IPS-15b (cell line): Measurements from ENCODE around the gene TFF1.

Experiments used
- H3K27me3 ChIP-seq: one replicate; pipeline ENCODE4 v1.6.1; 2013; ENCODE audit warnings: low read length; ENCODE audit not compliant: control insufficient read depth, insufficient read depth
- H3K36me3 ChIP-seq: one replicate; pipeline ENCODE4 v1.6.1; 2013; ENCODE audit warnings: low read length; ENCODE audit not compliant: control insufficient read depth, insufficient read depth
- H3K4me1 ChIP-seq: one replicate; pipeline ENCODE4 v1.6.1; 2013; ENCODE audit warnings: mild to moderate bottlenecking, low read length; ENCODE audit not compliant: control insufficient read depth, insufficient read depth
- H3K4me3 ChIP-seq: one replicate; pipeline ENCODE4 v1.5.1; 2013; ENCODE audit warnings: low read depth, low read length
- H3K9ac ChIP-seq: one replicate; pipeline ENCODE4 v1.6.1; 2013; ENCODE audit warnings: low read depth, mild to moderate bottlenecking, low read length
- H3K9me3 ChIP-seq: one replicate; pipeline ENCODE4 v1.6.1; 2013; ENCODE audit warnings: mild to moderate bottlenecking, low read length; ENCODE audit not compliant: control insufficient read depth, insufficient read depth

TFF1 gene

GRCh38 chr21:42367367-42368165 lies 1.2 kb upstream of the TFF1 start:
- H3K9ac ChIP-seq, result no peak overlapping the region
- H3K4me3 ChIP-seq, result no peak overlapping the region
- no peaks in the 10 kb centered on the region for H3K27me3 ChIP-seq
- no peaks in the 10 kb centered on the region for H3K9me3 ChIP-seq
- no peaks in the 10 kb centered on the region for H3K4me1 ChIP-seq
- H3K36me3 ChIP-seq, result no peaks in the 10 kb centered on the region

- H3K27me3 ChIP-seq, result no peaks in the 10 kb centered on the region
- H3K4me1 ChIP-seq, result no peaks in the 10 kb centered on the region
- H3K9ac ChIP-seq, result no peak overlapping the region
- no peaks in the 10 kb centered on the region for H3K36me3 ChIP-seq
- H3K9me3 ChIP-seq, result no peaks in the 10 kb centered on the region
- H3K4me3 ChIP-seq, result no peak overlapping the region
These were observed 565 bp downstream of the TFF1 start for GRCh38 chr21:42365770-42366169.

GRCh38 chr21:42364304-42364865 lies 1.9 kb downstream of the TFF1 start:
- Histone ChIP-seq H3K9ac (no peak overlapping the region), H3K4me3 (no peak overlapping the region), H3K4me1 (no peaks in the 10 kb centered on the region), H3K27me3 (no peaks in the 10 kb centered on the region), H3K36me3 (no peaks in the 10 kb centered on the region), H3K9me3 (peaks cover 3% of the 10 kb centered on the region)

- no peak overlapping the region for H3K9ac ChIP-seq
- no peaks in the 10 kb centered on the region for H3K27me3 ChIP-seq
- H3K4me3 ChIP-seq, result no peak overlapping the region
- no peaks in the 10 kb centered on the region for H3K4me1 ChIP-seq
- H3K9me3 ChIP-seq, result peaks cover 3% of the 10 kb centered on the region
- no peaks in the 10 kb centered on the region for H3K36me3 ChIP-seq
These were observed 3.0 kb downstream of the TFF1 start for GRCh38 chr21:42363312-42363711.

- Histone ChIP-seq H3K4me1 (no peaks in the 10 kb centered on the region), H3K36me3 (no peaks in the 10 kb centered on the region), H3K4me3 (no peak overlapping the region), H3K9ac (no peak overlapping the region), H3K9me3 (peaks cover 3% of the 10 kb centered on the region), H3K27me3 (no peaks in the 10 kb centered on the region)
These were observed 3.6 kb downstream of the TFF1 start for GRCh38 chr21:42362700-42363099.

- Histone ChIP-seq H3K9me3 (peaks cover 3% of the 10 kb centered on the region), H3K4me3 (no peak overlapping the region), H3K36me3 (no peaks in the 10 kb centered on the region), H3K27me3 (no peaks in the 10 kb centered on the region), H3K4me1 (no peaks in the 10 kb centered on the region), H3K9ac (no peak overlapping the region)
These were observed 4.1 kb downstream of the TFF1 start for GRCh38 chr21:42362198-42362597.

GRCh38 chr21:42361286-42361685 lies 5.0 kb downstream of the TFF1 start:
- Histone ChIP-seq H3K9me3 (peaks cover 3% of the 10 kb centered on the region), H3K27me3 (no peaks in the 10 kb centered on the region), H3K4me1 (no peaks in the 10 kb centered on the region), H3K9ac (no peak overlapping the region), H3K36me3 (no peaks in the 10 kb centered on the region), H3K4me3 (no peak overlapping the region)

- H3K27me3 ChIP-seq, result no peaks in the 10 kb centered on the region
- no peak overlapping the region for H3K9ac ChIP-seq
- peaks cover 3% of the 10 kb centered on the region for H3K9me3 ChIP-seq
- no peaks in the 10 kb centered on the region for H3K36me3 ChIP-seq
- H3K4me1 ChIP-seq, result no peaks in the 10 kb centered on the region
- H3K4me3 ChIP-seq, result no peak overlapping the region
These were observed 6.0 kb downstream of the TFF1 start for GRCh38 chr21:42360317-42360716.

- peaks cover 3% of the 10 kb centered on the region for H3K9me3 ChIP-seq
- no peak overlapping the region for H3K4me3 ChIP-seq
- H3K36me3 ChIP-seq, result no peaks in the 10 kb centered on the region
- H3K27me3 ChIP-seq, result no peaks in the 10 kb centered on the region
- no peak overlapping the region for H3K9ac ChIP-seq
- H3K4me1 ChIP-seq, result no peaks in the 10 kb centered on the region
These were observed 7.4 kb downstream of the TFF1 start for GRCh38 chr21:42358937-42359336.

GRCh38 chr21:42358261-42358660 lies 8.1 kb downstream of the TFF1 start:
- Histone ChIP-seq H3K4me3 (no peak overlapping the region), H3K27me3 (no peaks in the 10 kb centered on the region), H3K36me3 (no peaks in the 10 kb centered on the region), H3K9ac (no peak overlapping the region), H3K4me1 (no peaks in the 10 kb centered on the region), H3K9me3 (peaks cover 3% of the 10 kb centered on the region)

GRCh38 chr21:42357307-42357706 lies 9.0 kb downstream of the TFF1 start:
- H3K4me3 ChIP-seq, result no peak overlapping the region
- H3K4me1 ChIP-seq, result no peaks in the 10 kb centered on the region
- no peaks in the 10 kb centered on the region for H3K27me3 ChIP-seq
- no peak overlapping the region for H3K9ac ChIP-seq
- H3K36me3 ChIP-seq, result no peaks in the 10 kb centered on the region
- H3K9me3 ChIP-seq, result peaks cover 3% of the 10 kb centered on the region

GRCh38 chr21:42356650-42357049 lies 9.7 kb downstream of the TFF1 start:
- no peak overlapping the region for H3K9ac ChIP-seq
- no peak overlapping the region for H3K4me3 ChIP-seq
- no peaks in the 10 kb centered on the region for H3K4me1 ChIP-seq
- peaks cover 3% of the 10 kb centered on the region for H3K9me3 ChIP-seq
- H3K36me3 ChIP-seq, result no peaks in the 10 kb centered on the region
- H3K27me3 ChIP-seq, result no peaks in the 10 kb centered on the region
